Activated naive CD4-positive, alpha-beta T cell treated with anti-CD3 and anti-CD28 coated beads, Interleukin-2, amount 50 U/mL, for 16 hours (primary cell): ENCODE data around the gene TLK1.

ENCODE experiments used
- DNase-seq: peaks from one replicate; pipeline ENCODE4 v3.0.0-alpha.2; 2020

Gene TLK1

GRCh38 chr2:170950221-170950761 is 210.4 kb downstream of the TLK1 start:
- DNase-seq = no peak

GRCh38 chr2:170949415-170949814 is 211.3 kb downstream of the TLK1 start:
- DNase-seq = no peak

GRCh38 chr2:170944545-170944944 is 216.1 kb downstream of the TLK1 start:
- no peak for DNase-seq

GRCh38 chr2:170943596-170943995 is 217.1 kb downstream of the TLK1 start:
- no peak for DNase-seq

GRCh38 chr2:170943041-170943440 is 217.7 kb downstream of the TLK1 start:
- no peak for DNase-seq

GRCh38 chr2:170942615-170943014 is 218.1 kb downstream of the TLK1 start:
- DNase-seq = no peak
